ENCODE data around the gene NKD1. TPM values are rescaled to one million over a fixed set of nuclear protein-coding genes. Genes with fewer than 3 reads are reported as not detected.
A peak's percentile ranks its signal among the peaks of the same experiment; 100 is the strongest.

Gene NKD1
- total RNA-seq, 1 donor from 2014 or later, result 54.7 TPM

- Mint-ChIP-seq H3K4me1 (peaks cover 42% of the 10 kb centered on the region), H3K27me3 (ENCODE audit: low read depth) (no peaks in the 10 kb centered on the region), H3K27ac (ENCODE audit: unreplicated experiment) (no peak overlapping the region), H3K36me3 (ENCODE audit: low read depth) (no peaks in the 10 kb centered on the region), H3K9me3 (no peaks in the 10 kb centered on the region), H3K4me3 (peak overlapping the region; percentile 68)
- no peak for TF ChIP-seq CTCF (conservative IDR thresholded peaks at IDR 0.05)
- no peak for DNase-seq (ENCODE audit: low read depth, low spot score)
Observed at GRCh38 chr16:50538411-50539052, 9.7 kb upstream of the NKD1 start.

- no peak for TF ChIP-seq CTCF (conservative IDR thresholded peaks at IDR 0.05)
- peaks cover 43% of the 10 kb centered on the region for H3K4me1 Mint-ChIP-seq
- no peaks in the 10 kb centered on the region for H3K36me3 Mint-ChIP-seq (ENCODE audit: low read depth)
- H3K27me3 Mint-ChIP-seq (ENCODE audit: low read depth), result no peaks in the 10 kb centered on the region
- peak overlapping the region; percentile 61 for H3K4me3 Mint-ChIP-seq
- H3K27ac Mint-ChIP-seq (ENCODE audit: unreplicated experiment), result peak overlapping the region; percentile 65
- DNase-seq (ENCODE audit: low read depth, low spot score), result peak; percentile 47
- no peaks in the 10 kb centered on the region for H3K9me3 Mint-ChIP-seq
Observed at GRCh38 chr16:50539053-50539695, 9.0 kb upstream of the NKD1 start.

GRCh38 chr16:50539822-50540710 lies 8.1 kb upstream of the NKD1 start:
- H3K4me1 Mint-ChIP-seq, result peaks cover 52% of the 10 kb centered on the region
- no peak for TF ChIP-seq CTCF (conservative IDR thresholded peaks at IDR 0.05)
- no peaks in the 10 kb centered on the region for H3K36me3 Mint-ChIP-seq (ENCODE audit: low read depth)
- peak overlapping the region; percentile 47 for H3K4me3 Mint-ChIP-seq
- no peaks in the 10 kb centered on the region for H3K27me3 Mint-ChIP-seq (ENCODE audit: low read depth)
- H3K9me3 Mint-ChIP-seq, result no peaks in the 10 kb centered on the region
- peak overlapping the region; percentile 31 for H3K27ac Mint-ChIP-seq (ENCODE audit: unreplicated experiment)
- no peak for DNase-seq (ENCODE audit: low read depth, low spot score)

- no peak for DNase-seq (ENCODE audit: low read depth, low spot score)
- peak overlapping the region; percentile 47 for H3K4me3 Mint-ChIP-seq
- no peak overlapping the region for H3K27ac Mint-ChIP-seq (ENCODE audit: unreplicated experiment)
- H3K36me3 Mint-ChIP-seq (ENCODE audit: low read depth), result no peaks in the 10 kb centered on the region
- TF ChIP-seq CTCF (conservative IDR thresholded peaks at IDR 0.05), result no peak
- no peaks in the 10 kb centered on the region for H3K9me3 Mint-ChIP-seq
- peaks cover under 1% of the 10 kb centered on the region for H3K27me3 Mint-ChIP-seq (ENCODE audit: low read depth)
- H3K4me1 Mint-ChIP-seq, result peaks cover 53% of the 10 kb centered on the region
Observed at GRCh38 chr16:50540711-50541007, 7.5 kb upstream of the NKD1 start.

GRCh38 chr16:50542703-50543102 lies 5.5 kb upstream of the NKD1 start:
- Mint-ChIP-seq H3K4me3 (no peak overlapping the region), H3K27ac (ENCODE audit: unreplicated experiment) (no peak overlapping the region), H3K36me3 (ENCODE audit: low read depth) (no peaks in the 10 kb centered on the region), H3K27me3 (ENCODE audit: low read depth) (peaks cover 11% of the 10 kb centered on the region), H3K9me3 (no peaks in the 10 kb centered on the region), H3K4me1 (peaks cover 66% of the 10 kb centered on the region)
- no peak for DNase-seq (ENCODE audit: low read depth, low spot score)
- no peak for TF ChIP-seq CTCF (conservative IDR thresholded peaks at IDR 0.05)
